ENCODE results near the gene LAGE3. TPM values are rescaled to one million over a fixed set of nuclear protein-coding genes. Genes with fewer than 3 reads are reported as not detected.

LAGE3 gene
- total RNA-seq, 6 experiments from 2014 or later = 8.4 to 24.9 (median 10.8) TPM

GRCh38 chrX:154509455-154509854 lies 30.4 kb upstream of the LAGE3 start:
- Histone ChIP-seq H3K4me1 (peaks cover 0 to 9% (median under 1%) of the 10 kb centered on the region in 4 donors), H3K4me3 (no peak overlapping the region), H3K27me3 (no peaks in the 10 kb centered on the region), H3K9me3 (no peaks in the 10 kb centered on the region), H3K27ac (no peak overlapping the region), H3K36me3 (peaks cover 0 to 7% (median 0%) of the 10 kb centered on the region in 4 donors)
- intact Hi-C loops (cut with DNase I) = no loop called here
- no peak for DNase-seq
- TF ChIP-seq POLR2A (IDR thresholded peaks at IDR 0.05) (no peak), CTCF (IDR thresholded peaks at IDR 0.05) (no peak)
- no peak for ATAC-seq
- 79% methylated on average over 4 of the region's 5 CpGs for WGBS (ENCODE audit: insufficient coverage, low coverage, low lambda C conversion rate, missing lambda C conversion rate)

GRCh38 chrX:154508384-154508745 lies 29.3 kb upstream of the LAGE3 start:
- no peaks in the 10 kb centered on the region for H3K27me3 ChIP-seq
- no peak for ATAC-seq

GRCh38 chrX:154507673-154508383 lies 28.7 kb upstream of the LAGE3 start:
- no peak for DNase-seq
- 80% methylated on average over 7 of the region's 24 CpGs for WGBS (ENCODE audit: insufficient coverage, low coverage, low lambda C conversion rate, missing lambda C conversion rate)
- TF ChIP-seq CTCF (IDR thresholded peaks at IDR 0.05) = no peak
- no peak for TF ChIP-seq POLR2A (IDR thresholded peaks at IDR 0.05)
- H3K27ac ChIP-seq = no peak overlapping the region
- peaks cover 0 to 7% (median 0%) of the 10 kb centered on the region in 4 donors for H3K36me3 ChIP-seq
- H3K4me3 ChIP-seq = no peak overlapping the region
- ATAC-seq = no peak
- no peaks in the 10 kb centered on the region for H3K9me3 ChIP-seq
- no peaks in the 10 kb centered on the region for H3K4me1 ChIP-seq
- intact Hi-C loops (cut with DNase I) = no loop called here
- H3K27me3 ChIP-seq = no peaks in the 10 kb centered on the region

More at GRCh38 chrX:154508384-154508745, 29.3 kb upstream of the LAGE3 start:
- Histone ChIP-seq H3K27ac (no peak overlapping the region), H3K4me3 (no peak overlapping the region), H3K36me3 (peaks cover 0 to 7% (median 0%) of the 10 kb centered on the region in 4 donors), H3K9me3 (no peaks in the 10 kb centered on the region), H3K4me1 (no peaks in the 10 kb centered on the region)
- intact Hi-C loops (cut with DNase I) = no loop called here
- DNase-seq = no peak
- no CpG with 5 or more reads among the region's 13 CpGs for WGBS (ENCODE audit: insufficient coverage, low coverage, low lambda C conversion rate, missing lambda C conversion rate)
- TF ChIP-seq POLR2A (IDR thresholded peaks at IDR 0.05) (no peak), CTCF (IDR thresholded peaks at IDR 0.05) (no peak)

GRCh38 chrX:154506483-154507332 lies 27.6 kb upstream of the LAGE3 start:
- H3K4me1 ChIP-seq = no peaks in the 10 kb centered on the region
- H3K4me3 ChIP-seq = no peak overlapping the region
- intact Hi-C loops (cut with DNase I) = no loop called here
- TF ChIP-seq CTCF (IDR thresholded peaks at IDR 0.05) = no peak
- no peak for TF ChIP-seq POLR2A (IDR thresholded peaks at IDR 0.05)
- peak in 1 of 4 donors; percentile 12 for ATAC-seq
- peaks cover 0 to 7% (median 0%) of the 10 kb centered on the region in 4 donors for H3K36me3 ChIP-seq
- H3K9me3 ChIP-seq = no peaks in the 10 kb centered on the region
- H3K27me3 ChIP-seq = no peaks in the 10 kb centered on the region
- no peak for DNase-seq
- H3K27ac ChIP-seq = no peak overlapping the region
- WGBS (ENCODE audit: insufficient coverage, low coverage, low lambda C conversion rate, missing lambda C conversion rate) = 73% methylated on average over 2 of the region's 37 CpGs

All from right lobe of liver (tissue), 6 donors.